SK-N-SH treated with all-trans-retinoic acid at 6 μM for 48 hours (cell line): ENCODE results near the gene NRF1.
"Not testable (repeated sequence)": the region's sequence is repeated elsewhere in the genome, so short reads cannot be mapped to it uniquely, and the experiment has no call there.

Source experiments
- ATAC-seq: fragments of 200-7000 bp; cut with Tn5 transposase; 3 replicates; pipeline ENCODE4 v1.9.1; 2020; ENCODE audit warnings: mild to moderate bottlenecking, moderate library complexity
- BACH2 ChIP-seq: fragments of 250-450 bp; sonication (Bioruptor Pico); IDR thresholded peaks from 2 replicates; pipeline ENCODE4 v1.9.0; 2021; ENCODE audit warnings: mild to moderate bottlenecking, borderline replicate concordance
- CSDC2 ChIP-seq: fragments of 250-450 bp; sonication (Bioruptor Pico); IDR thresholded peaks from 2 replicates; pipeline ENCODE4 v1.5.0; 2020; ENCODE audit warnings: mild to moderate bottlenecking, moderate library complexity
- ISL1 ChIP-seq: fragments of 250-450 bp; sonication (Bioruptor Pico); IDR thresholded peaks from 2 replicates; pipeline ENCODE4 v2.1.2; 2022; ENCODE audit warnings: mild to moderate bottlenecking, moderate library complexity
- PPARA ChIP-seq: fragments of 250-450 bp; sonication (Bioruptor Pico); IDR thresholded peaks from 2 replicates; pipeline ENCODE4 v1.5.0; 2020; ENCODE audit warnings: mild to moderate bottlenecking, borderline replicate concordance
- SNAI2 ChIP-seq: fragments of 250-450 bp; sonication (Bioruptor Pico); IDR thresholded peaks from 2 replicates; pipeline ENCODE4 v1.5.0; 2020; ENCODE audit warnings: mild to moderate bottlenecking, moderate library complexity
- ZNF565 ChIP-seq: fragments of 450-650 bp; formaldehyde crosslinking; conservative IDR thresholded peaks from 2 replicates; pipeline ENCODE4 v1.5.0; 2020; ENCODE audit warnings: low read depth, mild to moderate bottlenecking, moderate library complexity
- ZNF70 ChIP-seq: fragments of 450-650 bp; formaldehyde crosslinking; IDR thresholded peaks from 2 replicates; pipeline ENCODE4 v1.5.0; 2020; ENCODE audit warnings: mild to moderate bottlenecking, moderate library complexity
- ZNF8 ChIP-seq: fragments of 450-650 bp; formaldehyde crosslinking; IDR thresholded peaks from 2 replicates; pipeline ENCODE4 v1.5.0; 2020; ENCODE audit warnings: mild to moderate bottlenecking, moderate library complexity
- TF ChIP-seq, protein P1 (sequence below): fragments of 250-450 bp; sonication (Bioruptor Pico); IDR thresholded peaks from 2 replicates; pipeline ENCODE4 v1.8.0; 2021; ENCODE audit warnings: low read depth, mild to moderate bottlenecking, moderate library complexity, borderline replicate concordance
- TF ChIP-seq, protein P2 (sequence below): fragments of 250-450 bp; sonication (Bioruptor Pico); IDR thresholded peaks from 2 replicates; pipeline ENCODE4 v1.5.1; 2021; ENCODE audit warnings: mild to moderate bottlenecking, moderate library complexity
- TF ChIP-seq, protein P3 (sequence below): fragments of 250-450 bp; sonication (Bioruptor Pico); IDR thresholded peaks from 2 replicates; pipeline ENCODE4 v1.5.0; 2020; ENCODE audit warnings: mild to moderate bottlenecking, moderate library complexity
- TF ChIP-seq, protein P4 (sequence below): fragments of 250-450 bp; sonication (Bioruptor Pico); IDR thresholded peaks from 2 replicates; pipeline ENCODE4 v1.5.1; 2020; ENCODE audit warnings: low read depth, mild to moderate bottlenecking, moderate library complexity

NRF1 gene

DNA sequence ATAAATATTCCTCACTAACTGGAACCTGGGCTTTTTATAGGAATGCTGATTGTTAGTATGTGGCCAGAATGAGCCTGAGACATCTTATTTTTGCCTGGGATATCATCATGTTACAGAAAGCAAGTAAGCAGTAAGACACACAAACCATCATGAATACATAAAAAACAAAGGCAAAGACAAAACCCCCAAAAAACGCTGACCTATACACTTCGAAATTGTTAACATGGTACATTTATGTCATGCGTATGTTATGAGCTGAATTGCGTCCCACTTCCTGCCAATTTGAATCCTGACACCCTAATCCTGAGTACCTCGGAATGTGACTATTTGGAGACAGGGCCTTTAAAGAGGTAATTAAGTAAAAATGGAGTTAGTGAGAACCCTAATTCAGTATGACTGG is 12.3 kb upstream of the NRF1 start:
- TF ChIP-seq, protein P1, sequence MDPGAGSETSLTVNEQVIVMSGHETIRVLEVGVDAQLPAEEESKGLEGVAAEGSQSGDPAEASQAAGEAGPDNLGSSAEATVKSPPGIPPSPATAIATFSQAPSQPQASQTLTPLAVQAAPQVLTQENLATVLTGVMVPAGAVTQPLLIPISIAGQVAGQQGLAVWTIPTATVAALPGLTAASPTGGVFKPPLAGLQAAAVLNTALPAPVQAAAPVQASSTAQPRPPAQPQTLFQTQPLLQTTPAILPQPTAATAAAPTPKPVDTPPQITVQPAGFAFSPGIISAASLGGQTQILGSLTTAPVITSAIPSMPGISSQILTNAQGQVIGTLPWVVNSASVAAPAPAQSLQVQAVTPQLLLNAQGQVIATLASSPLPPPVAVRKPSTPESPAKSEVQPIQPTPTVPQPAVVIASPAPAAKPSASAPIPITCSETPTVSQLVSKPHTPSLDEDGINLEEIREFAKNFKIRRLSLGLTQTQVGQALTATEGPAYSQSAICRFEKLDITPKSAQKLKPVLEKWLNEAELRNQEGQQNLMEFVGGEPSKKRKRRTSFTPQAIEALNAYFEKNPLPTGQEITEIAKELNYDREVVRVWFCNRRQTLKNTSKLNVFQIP, result no peak
- TF ChIP-seq SNAI2 (CRISPR knock-in tag) (no peak), ZNF565 (CRISPR knock-in tag) (no peak), PPARA (CRISPR knock-in tag) (no peak)
- TF ChIP-seq, protein P2, sequence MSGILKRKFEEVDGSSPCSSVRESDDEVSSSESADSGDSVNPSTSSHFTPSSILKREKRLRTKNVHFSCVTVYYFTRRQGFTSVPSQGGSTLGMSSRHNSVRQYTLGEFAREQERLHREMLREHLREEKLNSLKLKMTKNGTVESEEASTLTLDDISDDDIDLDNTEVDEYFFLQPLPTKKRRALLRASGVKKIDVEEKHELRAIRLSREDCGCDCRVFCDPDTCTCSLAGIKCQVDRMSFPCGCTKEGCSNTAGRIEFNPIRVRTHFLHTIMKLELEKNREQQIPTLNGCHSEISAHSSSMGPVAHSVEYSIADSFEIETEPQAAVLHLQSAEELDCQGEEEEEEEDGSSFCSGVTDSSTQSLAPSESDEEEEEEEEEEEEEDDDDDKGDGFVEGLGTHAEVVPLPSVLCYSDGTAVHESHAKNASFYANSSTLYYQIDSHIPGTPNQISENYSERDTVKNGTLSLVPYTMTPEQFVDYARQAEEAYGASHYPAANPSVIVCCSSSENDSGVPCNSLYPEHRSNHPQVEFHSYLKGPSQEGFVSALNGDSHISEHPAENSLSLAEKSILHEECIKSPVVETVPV (CRISPR knock-in tag), result no peak
- TF ChIP-seq, protein P3, sequence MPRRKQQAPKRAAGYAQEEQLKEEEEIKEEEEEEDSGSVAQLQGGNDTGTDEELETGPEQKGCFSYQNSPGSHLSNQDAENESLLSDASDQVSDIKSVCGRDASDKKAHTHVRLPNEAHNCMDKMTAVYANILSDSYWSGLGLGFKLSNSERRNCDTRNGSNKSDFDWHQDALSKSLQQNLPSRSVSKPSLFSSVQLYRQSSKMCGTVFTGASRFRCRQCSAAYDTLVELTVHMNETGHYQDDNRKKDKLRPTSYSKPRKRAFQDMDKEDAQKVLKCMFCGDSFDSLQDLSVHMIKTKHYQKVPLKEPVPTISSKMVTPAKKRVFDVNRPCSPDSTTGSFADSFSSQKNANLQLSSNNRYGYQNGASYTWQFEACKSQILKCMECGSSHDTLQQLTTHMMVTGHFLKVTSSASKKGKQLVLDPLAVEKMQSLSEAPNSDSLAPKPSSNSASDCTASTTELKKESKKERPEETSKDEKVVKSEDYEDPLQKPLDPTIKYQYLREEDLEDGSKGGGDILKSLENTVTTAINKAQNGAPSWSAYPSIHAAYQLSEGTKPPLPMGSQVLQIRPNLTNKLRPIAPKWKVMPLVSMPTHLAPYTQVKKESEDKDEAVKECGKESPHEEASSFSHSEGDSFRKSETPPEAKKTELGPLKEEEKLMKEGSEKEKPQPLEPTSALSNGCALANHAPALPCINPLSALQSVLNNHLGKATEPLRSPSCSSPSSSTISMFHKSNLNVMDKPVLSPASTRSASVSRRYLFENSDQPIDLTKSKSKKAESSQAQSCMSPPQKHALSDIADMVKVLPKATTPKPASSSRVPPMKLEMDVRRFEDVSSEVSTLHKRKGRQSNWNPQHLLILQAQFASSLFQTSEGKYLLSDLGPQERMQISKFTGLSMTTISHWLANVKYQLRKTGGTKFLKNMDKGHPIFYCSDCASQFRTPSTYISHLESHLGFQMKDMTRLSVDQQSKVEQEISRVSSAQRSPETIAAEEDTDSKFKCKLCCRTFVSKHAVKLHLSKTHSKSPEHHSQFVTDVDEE (CRISPR knock-in tag), result no peak
- TF ChIP-seq, protein P4, sequence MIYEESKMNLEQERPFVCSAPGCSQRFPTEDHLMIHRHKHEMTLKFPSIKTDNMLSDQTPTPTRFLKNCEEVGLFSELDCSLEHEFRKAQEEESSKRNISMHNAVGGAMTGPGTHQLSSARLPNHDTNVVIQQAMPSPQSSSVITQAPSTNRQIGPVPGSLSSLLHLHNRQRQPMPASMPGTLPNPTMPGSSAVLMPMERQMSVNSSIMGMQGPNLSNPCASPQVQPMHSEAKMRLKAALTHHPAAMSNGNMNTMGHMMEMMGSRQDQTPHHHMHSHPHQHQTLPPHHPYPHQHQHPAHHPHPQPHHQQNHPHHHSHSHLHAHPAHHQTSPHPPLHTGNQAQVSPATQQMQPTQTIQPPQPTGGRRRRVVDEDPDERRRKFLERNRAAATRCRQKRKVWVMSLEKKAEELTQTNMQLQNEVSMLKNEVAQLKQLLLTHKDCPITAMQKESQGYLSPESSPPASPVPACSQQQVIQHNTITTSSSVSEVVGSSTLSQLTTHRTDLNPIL (CRISPR knock-in tag), result no peak
- ATAC-seq, result no peak

DNA sequence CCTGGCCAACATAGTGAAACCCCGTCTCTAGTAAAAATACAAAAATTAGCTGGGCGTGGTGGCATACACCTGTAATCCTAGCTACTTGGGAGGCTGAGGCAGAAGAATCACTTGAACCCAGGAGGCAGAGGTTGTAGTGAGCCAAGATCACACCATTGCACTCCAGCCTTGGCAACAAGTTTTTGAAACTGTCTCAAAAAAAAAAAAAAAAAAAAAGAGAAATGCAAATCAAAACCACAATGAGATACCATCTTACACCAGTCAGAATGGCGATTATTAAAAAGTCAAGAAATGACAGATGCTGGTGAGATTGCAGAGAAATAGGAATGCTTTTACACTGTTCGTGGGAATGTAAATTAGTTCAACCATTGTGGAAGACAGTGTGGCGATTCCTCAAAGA is 7.9 kb upstream of the NRF1 start:
- ATAC-seq, result not testable (repeated sequence)

DNA sequence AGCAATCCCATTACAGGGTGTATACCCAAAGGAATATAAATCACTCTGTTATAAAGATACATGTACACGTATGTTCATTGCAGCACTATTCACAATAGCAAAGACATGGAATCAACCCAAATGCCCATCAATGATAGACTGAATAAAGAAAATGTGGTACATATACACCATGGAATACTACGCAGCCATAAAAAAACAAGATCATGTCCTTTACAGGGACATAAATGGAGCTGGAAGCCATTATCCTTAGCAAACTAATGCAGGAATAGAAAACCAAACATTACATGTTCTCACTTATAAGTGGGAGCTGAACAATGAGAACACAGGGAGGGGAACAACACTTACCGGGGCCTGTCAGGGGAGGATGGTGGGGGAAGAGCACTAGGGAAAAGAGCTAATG is 7.5 kb upstream of the NRF1 start:
- TF ChIP-seq ZNF8 (CRISPR knock-in tag), result 0 out of 2 replicates have a peak, but pooled peaks have one; percentile 18
- ATAC-seq, result not testable (repeated sequence)

DNA sequence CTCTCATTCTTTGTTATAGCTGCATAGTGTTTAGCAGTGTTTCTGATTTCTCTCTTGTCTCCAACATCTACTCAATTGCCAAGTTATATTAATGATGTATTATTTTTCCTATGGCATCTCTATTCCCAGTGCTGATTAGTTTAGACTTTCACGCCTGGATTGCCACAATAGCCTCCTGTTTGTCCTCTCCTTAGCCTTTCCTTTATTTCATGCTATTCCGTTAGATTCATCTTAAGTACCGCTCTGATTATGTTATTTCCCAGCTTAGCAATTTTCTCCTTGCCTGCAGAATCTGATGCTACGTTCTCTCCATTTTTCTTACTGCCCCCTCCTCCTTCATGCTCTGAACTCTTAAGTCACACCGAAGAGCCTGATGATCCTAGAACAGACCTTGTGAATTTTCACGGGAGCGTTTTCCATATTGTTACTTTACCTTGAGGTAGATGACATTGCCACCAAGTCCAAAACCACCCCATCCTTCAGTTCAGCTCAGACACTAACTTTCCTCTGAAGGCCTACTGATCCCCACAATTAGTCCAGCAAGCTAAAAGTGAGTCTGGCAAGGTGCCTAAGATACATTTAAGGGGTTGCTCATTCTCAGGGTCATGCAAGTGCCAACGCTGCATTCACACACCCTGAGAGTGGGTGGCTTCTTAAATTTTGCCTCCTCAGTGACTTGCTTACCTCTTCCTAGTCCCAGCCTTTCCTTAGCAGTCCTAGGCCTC is 6.6 kb upstream of the NRF1 start:
- peak; percentile 21; the same call in 2 of the 3 replicates for ATAC-seq
- no peak for TF ChIP-seq ISL1 (CRISPR knock-in tag)
- TF ChIP-seq ZNF70 (CRISPR knock-in tag), result no peak
- TF ChIP-seq, protein P2 (CRISPR knock-in tag), result no peak
- no peak for TF ChIP-seq ZNF565 (CRISPR knock-in tag)
- TF ChIP-seq BACH2 (CRISPR knock-in tag), result no peak
- no peak for TF ChIP-seq CSDC2 (CRISPR knock-in tag)
- TF ChIP-seq, protein P3 (CRISPR knock-in tag), result no peak
- no peak for TF ChIP-seq PPARA (CRISPR knock-in tag)
- TF ChIP-seq, all 23 proteins: peak for 0
